ENCODE data around the gene ZBTB37.

- TF ChIP-seq TAF1 (conservative IDR thresholded peaks at IDR 0.05) (no peak), CTCF (IDR thresholded peaks at IDR 0.05; ENCODE audit: low read depth, low read length, missing input control) (no peak), REST (IDR thresholded peaks at IDR 0.05) (no peak), YY1 (IDR thresholded peaks at IDR 0.05) (no peak), JUND (IDR thresholded peaks at IDR 0.05) (no peak), ZBTB33 (IDR thresholded peaks at IDR 0.05) (no peak), SP1 (IDR thresholded peaks at IDR 0.05) (no peak), GABPA (IDR thresholded peaks at IDR 0.05 in 1 of 2, conservative IDR thresholded peaks at IDR 0.05 in 1 of 2) (no peak), EGR1 (IDR thresholded peaks at IDR 0.05; ENCODE audit: low read depth in 2 of 2) (no peak), ATF3 (IDR thresholded peaks at IDR 0.05) (no peak), NR2F2 (IDR thresholded peaks at IDR 0.05) (no peak), RAD21 (IDR thresholded peaks at IDR 0.05) (no peak), RXRA (IDR thresholded peaks at IDR 0.05) (no peak), MAX (IDR thresholded peaks at IDR 0.05) (no peak)
Observed at GRCh38 chr1:173916667-173917066, 48.5 kb downstream of the ZBTB37 start.
